Adrenal gland (tissue), 12 donors: ENCODE data around the gene HHAT. TPM values are rescaled to one million over a fixed set of nuclear protein-coding genes. Genes with fewer than 3 reads are reported as not detected.

Experiments
- DNase-seq, 7 donors: peaks; one replicate each; pipeline ENCODE4 v3.0.0-alpha.2; 2019 to 2020
- H3K27ac ChIP-seq, 5 donors: fragments of 200-600 bp; sonication (generic) in 4 of 5; 1 replicate in 3 of 5; 2 replicates in 2 of 5; pipeline versions ENCODE4 v1.5.1 to v1.8.0; 2016 to 2020; ENCODE audit warnings: mild to moderate bottlenecking in 1 of 5
- H3K27me3 ChIP-seq: fragments of 200-600 bp; 2 replicates; pipeline ENCODE4 v1.8.0; 2021
- H3K36me3 ChIP-seq, 2 donors: fragments of 200-600 bp; replicated peaks in 1 of 2; 1 replicate in 1 of 2; 2 replicates in 1 of 2; pipeline versions ENCODE4 v1.5.1 to v1.8.0; 2018 to 2022
- H3K4me1 ChIP-seq, 2 donors: fragments of 200-600 bp; replicated peaks in 1 of 2; 1 replicate in 1 of 2; 2 replicates in 1 of 2; pipeline versions ENCODE4 v1.5.1 to v1.8.0; 2018 to 2021
- H3K4me3 ChIP-seq, 4 donors: fragments of 200-600 bp; sonication (generic) in 3 of 4; one replicate each; pipeline ENCODE4 v1.5.1; 2016 to 2018
- H3K9me3 ChIP-seq, 3 donors: fragments of 200-600 bp; sonication (generic) in 1 of 3; replicated peaks in 1 of 3; 1 replicate in 2 of 3; 2 replicates in 1 of 3; pipeline versions ENCODE4 v1.5.1 to v1.8.0; 2016 to 2021
- CTCF ChIP-seq, 6 experiments: fragments of 450-650 bp in 4 of 6; fragments of 200-600 bp in 2 of 6; sonication (generic) in 1 of 6; IDR thresholded peaks; 1 replicate in 5 of 6; 2 replicates in 1 of 6; pipeline versions ENCODE4 v1.5.1 to v1.8.0; 2016 to 2021; ENCODE audit warnings: antibody characterized with exemption in 6 of 6, mild to moderate bottlenecking in 2 of 6, moderate library complexity in 1 of 6
- POLR2A ChIP-seq, 2 donors: fragments of 450-650 bp; IDR thresholded peaks; one replicate each; pipeline ENCODE4 v1.6.1; 2017; ENCODE audit warnings: antibody characterized with exemption in 2 of 2, mild to moderate bottlenecking in 2 of 2, moderate library complexity in 1 of 2
- WGBS, 4 donors: extraction: QIAGEN DNeasy Blood & Tissue Kit in 2 of 4; methylation state at CpG; one replicate each; pipeline versions ENCODE4 v1.1.5 to v1.1.7; 2013 to 2017; 5-methylcytosine and 5-hydroxymethylcytosine counted together
- intact Hi-C, 2 donors: fragments of 100-400 bp; cut with DNase I; formaldehyde crosslinking; loops; one replicate each; pipeline versions ENCODE4 v1.14.1 to v1.15.0; 2022 to 2023
- polyA plus RNA-seq, 3 donors: library from polyadenylated mRNA; stranded (reverse); fragments of 200-250 nt in 2 of 3; fragments of 350-450 nt in 1 of 3; fragmentation: Illumina TruSeq in 1 of 3; extraction: RNeasy Lipid Tissue Mini Kit (QIAGEN cat#74804) in 1 of 3; gene quantifications; one replicate each; pipeline ENCODE4 v1.2.3, GENCODE V29; 2013 to 2014
- total RNA-seq, 9 donors: library from RNA; depleted of rRNA in 4 of 9; stranded (reverse); fragments of >200 nt in 4 of 9; fragments of 120-200 nt in 1 of 9; fragmentation: NEBNext Ultra II Directional in 1 of 9; extraction: Animal tissue kit (Norgen Biotek cat#: 25700) in 1 of 9; gene quantifications; one replicate each; pipeline versions ENCODE4 v1.1.0 to v1.2.4, GENCODE V29; 2013 to 2023
- donor health status: healthy with polysubstance abuse.
- donor health status: Bipolar disorder and iron deficiency.
- donor health status: DM: yes; HTN: yes; CAD: no.
- donor health status: DM: no; HTN: no; CAD: no.
- donor health status: DM: no; HTN: no; CAD: no.
- donor health status: DM: yes; HTN: yes; CAD: no.

Gene HHAT
- total and polyA plus RNA-seq, 12 donors: 3.1 to 26.7 (median 12.3) TPM

- WGBS, 4 donors: 82 to 98% (median 84%) methylated on average over 3 of the region's 3 CpGs
Measured at GRCh38 chr1:210705086-210705485, 376.4 kb downstream of the HHAT start.

GRCh38 chr1:210706246-210706645, 377.5 kb downstream of the HHAT start:
- no peaks in the 10 kb centered on the region for H3K9me3 ChIP-seq
- no peak for DNase-seq
- WGBS, 4 donors: 80 to 90% (median 85%) methylated on average over 3 of the region's 3 CpGs
- no peaks in the 10 kb centered on the region for H3K36me3 ChIP-seq
- H3K4me3 ChIP-seq: no peak overlapping the region
- TF ChIP-seq POLR2A (IDR thresholded peaks at IDR 0.05) (no peak), CTCF (IDR thresholded peaks at IDR 0.05) (no peak)
- no peaks in the 10 kb centered on the region for H3K4me1 ChIP-seq
- intact Hi-C loops: no loop called here
- H3K27me3 ChIP-seq: no peaks in the 10 kb centered on the region
- no peak overlapping the region for H3K27ac ChIP-seq

More at GRCh38 chr1:210705086-210705485, 376.4 kb downstream of the HHAT start:
- no peaks in the 10 kb centered on the region for H3K27me3 ChIP-seq
- intact Hi-C loops: no loop called here
- TF ChIP-seq CTCF (IDR thresholded peaks at IDR 0.05) (no peak), POLR2A (IDR thresholded peaks at IDR 0.05) (no peak)
- DNase-seq: no peak
- H3K36me3 ChIP-seq: no peaks in the 10 kb centered on the region
- no peak overlapping the region for H3K27ac ChIP-seq
- H3K4me3 ChIP-seq: no peak overlapping the region
- no peaks in the 10 kb centered on the region for H3K9me3 ChIP-seq
- no peaks in the 10 kb centered on the region for H3K4me1 ChIP-seq

GRCh38 chr1:210707300-210708240, 378.9 kb downstream of the HHAT start:
- TF ChIP-seq CTCF (IDR thresholded peaks at IDR 0.05): no peak
- TF ChIP-seq POLR2A (IDR thresholded peaks at IDR 0.05): no peak
- Histone ChIP-seq H3K27ac (no peak overlapping the region), H3K4me3 (no peak overlapping the region), H3K4me1 (no peaks in the 10 kb centered on the region), H3K9me3 (no peaks in the 10 kb centered on the region), H3K36me3 (no peaks in the 10 kb centered on the region), H3K27me3 (no peaks in the 10 kb centered on the region)
- WGBS, 4 donors: 63 to 80% (median 73%) methylated on average over 6 to 7 of the region's 7 CpGs
- intact Hi-C loops: no loop called here
- DNase-seq: no peak

GRCh38 chr1:210709701-210710100, 381.0 kb downstream of the HHAT start:
- TF ChIP-seq POLR2A (IDR thresholded peaks at IDR 0.05): no peak
- TF ChIP-seq CTCF (IDR thresholded peaks at IDR 0.05): no peak
- intact Hi-C loops: no loop called here
- WGBS, 4 donors: 66 to 91% (median 75%) methylated on average over 2 of the region's 2 CpGs
- no peak overlapping the region for H3K27ac ChIP-seq
- no peaks in the 10 kb centered on the region for H3K9me3 ChIP-seq
- H3K27me3 ChIP-seq: no peaks in the 10 kb centered on the region
- H3K4me3 ChIP-seq: no peak overlapping the region
- no peak for DNase-seq
- no peaks in the 10 kb centered on the region for H3K36me3 ChIP-seq
- H3K4me1 ChIP-seq: no peaks in the 10 kb centered on the region
